K562 (cell line): Measurements from ENCODE around the gene KXD1. TPM values are rescaled to one million over a fixed set of nuclear protein-coding genes. Genes with fewer than 3 reads are reported as not detected.

Experiments used
- ATAC-seq: fragments of 200-7000 bp; cut with Tn5 transposase; 3 replicates; pipeline ENCODE4 v1.9.1; 2020; ENCODE audit warnings: moderate library complexity
- BruUV-seq: library from RNA; stranded (reverse); fragments of 400-500 nt; replicated peaks from 2 replicates; lab custom pipeline; 2021; lab: Mats Ljungman, UMichigan
- CTCF ChIA-PET: fragments of 300-600 bp; formaldehyde crosslinking; extraction: SDS; loops from one replicate; lab custom pipeline; 2021; ENCODE audit warnings: low intra/inter-chr PET ratio; lab: Yijun Ruan, JAX
- POLR2A ChIA-PET: fragments of 300-600, 350-650 bp; sonication (Branson Sonifier 250); formaldehyde crosslinking; extraction: SDS; loops from one replicate; lab custom pipeline; 2021; ENCODE audit warnings: antibody characterized with exemption, inconsistent platforms; lab: Yijun Ruan, JAX
- DNase-seq, 4 experiments: peaks; one replicate each; pipeline versions ENCODE4 v3.0.0 to v3.0.0-alpha.2; 2011 to 2018; ENCODE audit warnings: low spot score in 3 of 4, mixed read lengths in 3 of 4; ENCODE audit errors: extremely low read depth in 1 of 4
- FAIRE-seq: peaks from 2 replicates; lab custom pipeline; 2011; peaks lifted over from hg19 to GRCh38; lab: Jason Lieb, UNC
- H2AFZ ChIP-seq: 2 replicates; pipeline ENCODE4 v1.6.0; 2011; ENCODE audit warnings: low read depth, low read length, control low read depth, inconsistent platforms
- H3K27ac ChIP-seq: fragments of 200-600 bp; 3 replicates; pipeline ENCODE4 v1.8.0; 2011; ENCODE audit warnings: low read depth, mild to moderate bottlenecking, control low read depth, inconsistent platforms, low read length, moderate library complexity, mixed read lengths; ENCODE audit errors: extremely low read depth
- H3K27me3 ChIP-seq, 2 experiments: fragments of 300-600 bp in 1 of 2; 2 replicates in 1 of 2; 3 replicates in 1 of 2; pipeline versions ENCODE4 v1.6.0 to v1.8.0; 2011; ENCODE audit warnings: inconsistent platforms in 2 of 2, low read length in 2 of 2, mild to moderate bottlenecking in 1 of 2, mixed read lengths in 1 of 2, moderate library complexity in 1 of 2; ENCODE audit not compliant: control insufficient read depth in 2 of 2, insufficient read depth in 2 of 2
- H3K36me3 ChIP-seq: fragments of 300-600 bp; 3 replicates; pipeline ENCODE4 v1.8.0; 2011; ENCODE audit warnings: mild to moderate bottlenecking, low read length, inconsistent platforms; ENCODE audit not compliant: control insufficient read depth, insufficient read depth
- H3K4me1 ChIP-seq, 2 experiments: fragments of 200-600 bp in 1 of 2; replicated peaks in 1 of 2; 2 replicates in 1 of 2; 3 replicates in 1 of 2; pipeline versions ENCODE4 v1.5.1 to v1.8.0; 2011; ENCODE audit warnings: inconsistent platforms in 2 of 2, low read length in 2 of 2, mild to moderate bottlenecking in 1 of 2, mixed read lengths in 1 of 2, moderate library complexity in 1 of 2; ENCODE audit not compliant: control insufficient read depth in 2 of 2, insufficient read depth in 2 of 2
- H3K4me2 ChIP-seq: 2 replicates; pipeline ENCODE4 v1.6.1; 2011; ENCODE audit warnings: low read length, control low read depth, inconsistent platforms, mixed read lengths; ENCODE audit not compliant: insufficient read depth
- H3K4me3 ChIP-seq: fragments of 200-600 bp; sonication (generic), shearing (Covaris generic); 2 replicates; pipeline ENCODE4 v1.5.1; 2016; ENCODE audit warnings: control low read depth, inconsistent platforms
- H3K79me2 ChIP-seq: fragments of 200-600 bp; 3 replicates; pipeline ENCODE4 v1.8.0; 2011; ENCODE audit warnings: low read length, inconsistent platforms; ENCODE audit not compliant: control insufficient read depth, insufficient read depth
- H3K9ac ChIP-seq, 2 experiments: 2 replicates each; pipeline versions ENCODE4 v1.6.0 to v1.6.1; 2011; ENCODE audit warnings: low read depth in 2 of 2, low read length in 2 of 2, control low read depth in 1 of 2, inconsistent platforms in 1 of 2, mild to moderate bottlenecking in 1 of 2, mixed read lengths in 1 of 2; ENCODE audit not compliant: insufficient read depth in 1 of 2
- H3K9me1 ChIP-seq: one replicate; pipeline ENCODE4 v1.6.0; 2011; ENCODE audit warnings: inconsistent platforms, mild to moderate bottlenecking, low read length, moderate library complexity; ENCODE audit not compliant: control insufficient read depth, insufficient read depth
- H3K9me3 ChIP-seq: replicated peaks from 2 replicates; pipeline ENCODE4 v1.5.1; 2011; ENCODE audit warnings: low read depth, low read length, inconsistent platforms; ENCODE audit not compliant: control insufficient read depth, insufficient read depth
- H4K20me1 ChIP-seq: replicated peaks from 2 replicates; pipeline ENCODE4 v1.6.1; 2011; ENCODE audit warnings: low read length, inconsistent platforms, mixed read lengths; ENCODE audit not compliant: control insufficient read depth, insufficient read depth
- EGR1 ChIP-seq: fragments of 450-650 bp; conservative IDR thresholded peaks from 2 replicates; pipeline ENCODE4 v1.6.1; 2017; ENCODE audit warnings: mild to moderate bottlenecking
- HNRNPLL ChIP-seq: fragments of 200-400 bp; formaldehyde crosslinking; IDR thresholded peaks from 2 replicates; pipeline ENCODE4 v1.6.1; 2017; ENCODE audit warnings: low read length, low read depth, mild to moderate bottlenecking; ENCODE audit not compliant: poor library complexity, severe bottlenecking
- TOE1 ChIP-seq, 2 experiments: fragments of 450-650 bp in 1 of 2; sonication (generic) in 1 of 2; formaldehyde crosslinking in 1 of 2; IDR thresholded peaks; 2 replicates each; pipeline versions ENCODE4 v1.7.1 to v1.8.0; 2016 to 2022; ENCODE audit warnings: borderline replicate concordance in 2 of 2, mild to moderate bottlenecking in 2 of 2, antibody characterized with exemption in 1 of 2, inconsistent platforms in 1 of 2, low read depth in 1 of 2, missing genetic modification reagents in 1 of 2, moderate library complexity in 1 of 2
- ZSCAN29 ChIP-seq: fragments of 450-650 bp; IDR thresholded peaks from 2 replicates; pipeline ENCODE4 v1.6.1; 2017
- WGBS: fragments of 100-300 bp; shearing (Covaris generic); methylation state at CpG from one replicate; pipeline ENCODE4 v1.1.6; 2016; ENCODE audit warnings: low coverage, mixed read lengths; ENCODE audit not compliant: insufficient coverage; ENCODE audit errors: missing lambda C conversion rate; 5-methylcytosine and 5-hydroxymethylcytosine counted together
- in situ Hi-C: fragments of 300-500 bp; cut with MboI; formaldehyde crosslinking; loops from 4 replicates; pipeline ENCODE4 v1.15.0; 2018; ENCODE audit warnings: inconsistent platforms, mixed read lengths
- intact Hi-C: fragments of 100-400 bp; cut with micrococcal nuclease; formaldehyde crosslinking; loops from 2 replicates; pipeline ENCODE4 v1.14.2; 2022
- polyA plus RNA-seq, 8 experiments: library from polyadenylated mRNA; depleted of rRNA in 4 of 8; stranded (reverse) in 5 of 8; unstranded in 3 of 8; fragments of >200 nt; fragmentation: Nextera tagmentation in 2 of 8; fragmentation: Illumina TruSeq in 1 of 8; extraction: Ambion mirVana in 2 of 8; extraction: Trizol in 1 of 8; gene quantifications; 2 replicates each; pipeline versions ENCODE4 v1.2.1 to v1.2.3, GENCODE V29; 2011 to 2014; ENCODE audit warnings: inconsistent platforms in 1 of 8, missing spikeins in 1 of 8
- total RNA-seq, 7 experiments: library from RNA; depleted of rRNA in 6 of 7; stranded (reverse); fragments of >200 nt in 6 of 7; fragmentation: Illumina TruSeq in 2 of 7; extraction: Trizol in 2 of 7; gene quantifications; 2 replicates each; pipeline versions ENCODE4 v1.2.1 to v1.2.3, GENCODE V29; 2011 to 2021; ENCODE audit warnings: low replicate concordance in 1 of 7
- TF ChIP-seq, protein P1 (sequence below): fragments of 200-800 bp; sonication (Bioruptor generic); IDR thresholded peaks from 2 replicates; pipeline ENCODE4 v1.6.1; 2017; ENCODE audit warnings: missing genetic modification characterization, missing compliant biosample characterization

The KXD1 gene
- total and polyA plus RNA-seq, 9 of the 15 experiments (the other 6 are each of a cell fraction or from before 2014, with no cell fraction given) = 21.9 to 210 (median 118) TPM

DNA sequence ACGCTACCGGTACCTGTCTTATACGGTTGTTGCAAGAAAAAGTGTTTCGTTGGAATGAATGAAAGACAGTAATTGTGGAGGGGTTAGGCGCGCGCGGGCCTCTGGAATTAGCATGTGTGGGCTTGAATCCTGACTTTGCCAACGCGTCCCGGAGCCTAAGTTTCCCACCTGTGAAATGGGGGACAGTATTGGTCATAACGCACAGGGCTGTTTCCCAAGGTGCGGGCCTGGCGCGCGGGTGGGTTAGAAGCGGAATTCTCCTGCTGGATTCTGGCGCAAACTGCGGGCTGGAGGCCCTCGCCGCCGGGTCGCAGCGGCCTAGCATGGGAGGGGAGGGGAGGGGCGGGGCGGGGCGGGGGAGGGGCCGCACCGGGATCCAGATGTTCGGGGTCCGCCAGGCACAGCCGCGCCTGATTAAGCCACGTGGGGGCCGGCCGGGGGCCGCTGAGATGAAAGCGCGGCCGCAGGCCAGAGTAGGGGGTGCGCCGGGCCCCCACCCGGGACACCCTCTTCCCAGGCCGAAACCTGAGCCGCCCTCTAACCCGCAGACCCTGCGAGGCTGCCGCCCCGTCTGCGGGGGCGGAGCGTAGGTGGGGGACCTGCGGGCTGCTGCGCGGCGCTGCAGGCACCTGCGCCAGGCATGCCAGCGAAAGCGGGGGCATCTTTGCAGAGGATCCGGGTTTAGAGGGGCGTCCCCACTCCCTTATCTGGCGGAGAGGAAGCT, 53.8 kb downstream of the KXD1 start:
- H4K20me1 ChIP-seq = peaks cover 26% of the 10 kb centered on the region
- peak in 3 of 4 experiments; percentile 44 to 75 (median 71) for DNase-seq
- CTCF ChIA-PET = no interaction called here
- H3K27me3 ChIP-seq = peaks cover 53 to 78% of the 10 kb centered on the region in 2 experiments
- 3% methylated on average over 40 of the region's 62 CpGs for WGBS
- no peak for FAIRE-seq
- intact Hi-C loops = no loop called here
- H3K4me2 ChIP-seq = no peak overlapping the region
- BruUV-seq = no TSS peak
- H3K4me3 ChIP-seq = no peak overlapping the region
- no peak overlapping the region for H2AFZ ChIP-seq
- H3K79me2 ChIP-seq = no peaks in the 10 kb centered on the region
- H3K9ac ChIP-seq = no peak overlapping the region
- peak; percentile 54 for ATAC-seq
- in situ Hi-C loops = no loop called here
- no peaks in the 10 kb centered on the region for H3K9me3 ChIP-seq
- H3K9me1 ChIP-seq = no peaks in the 10 kb centered on the region
- no peak overlapping the region for H3K27ac ChIP-seq
- POLR2A ChIA-PET = interaction anchor here (1.0 to 1.2 kb wide), 2 partner anchors 20 to 308 kb away, joined by 3 read pairs; partner anchors contain the start of genes COPE and DDX49
- no peak for TF ChIP-seq TOE1 (IDR thresholded peaks at IDR 0.05; ENCODE audit: borderline replicate concordance)
- TF ChIP-seq TOE1 (CRISPR knock-in tag; IDR thresholded peaks at IDR 0.05; ENCODE audit: borderline replicate concordance, low read depth) = no peak
- TF ChIP-seq HNRNPLL = peak; percentile 13
- TF ChIP-seq, protein P1, sequence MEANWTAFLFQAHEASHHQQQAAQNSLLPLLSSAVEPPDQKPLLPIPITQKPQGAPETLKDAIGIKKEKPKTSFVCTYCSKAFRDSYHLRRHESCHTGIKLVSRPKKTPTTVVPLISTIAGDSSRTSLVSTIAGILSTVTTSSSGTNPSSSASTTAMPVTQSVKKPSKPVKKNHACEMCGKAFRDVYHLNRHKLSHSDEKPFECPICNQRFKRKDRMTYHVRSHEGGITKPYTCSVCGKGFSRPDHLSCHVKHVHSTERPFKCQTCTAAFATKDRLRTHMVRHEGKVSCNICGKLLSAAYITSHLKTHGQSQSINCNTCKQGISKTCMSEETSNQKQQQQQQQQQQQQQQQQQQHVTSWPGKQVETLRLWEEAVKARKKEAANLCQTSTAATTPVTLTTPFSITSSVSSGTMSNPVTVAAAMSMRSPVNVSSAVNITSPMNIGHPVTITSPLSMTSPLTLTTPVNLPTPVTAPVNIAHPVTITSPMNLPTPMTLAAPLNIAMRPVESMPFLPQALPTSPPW (CRISPR knock-in tag) = peak; percentile 19; the same call in 1 of the 2 replicates
- no peak for TF ChIP-seq ZSCAN29
- TF ChIP-seq EGR1 = peak; percentile 91
- TF ChIP-seq, all 486 proteins: peak for 3
- peaks cover 0 to 51% of the 10 kb centered on the region in 2 experiments; a peak in 2 of 5 replicates for H3K4me1 ChIP-seq
- no peaks in the 10 kb centered on the region for H3K36me3 ChIP-seq
